ENCODE measurements around the gene IL1RAPL1. TPM values are rescaled to one million over a fixed set of nuclear protein-coding genes. Genes with fewer than 3 reads are reported as not detected.

Gene IL1RAPL1
- total and polyA plus RNA-seq, 9 of the 15 experiments (the other 6 are each of a cell fraction or from before 2014, with no cell fraction given), result 0.04 to 0.07 (median 0.04) TPM; not detected in 6

DNA sequence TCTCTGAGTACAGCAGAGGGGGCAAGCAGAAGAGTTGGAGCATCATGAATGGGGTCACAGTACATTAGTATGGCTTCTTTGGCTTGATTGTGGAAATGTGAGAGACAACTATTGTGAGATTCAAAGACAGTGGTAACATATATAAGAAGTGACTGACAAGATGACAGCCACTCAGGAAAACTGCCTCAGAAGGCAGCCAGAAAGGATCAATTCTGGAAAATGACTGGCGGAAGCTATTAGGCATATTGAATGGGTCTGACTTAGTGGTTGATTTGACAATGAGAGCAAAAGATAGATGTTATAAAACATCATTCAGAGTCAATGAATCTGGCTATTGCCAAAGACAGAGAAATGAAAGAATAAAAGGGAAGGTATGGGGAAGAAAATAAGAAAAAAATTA is 1282.6 kb downstream of the IL1RAPL1 start (continued):
- TF ChIP-seq MXD1 (CRISPR knock-in tag; IDR thresholded peaks at IDR 0.05; ENCODE audit: borderline replicate concordance, poor library complexity, severe bottlenecking), result no peak

GRCh38 chrX:29870608-29871007 is 1283.4 kb downstream of the IL1RAPL1 start:
- no peak overlapping the region for H3K4me2 ChIP-seq (ENCODE audit: insufficient read depth, low read length)
- no peak overlapping the region for H3K4me3 ChIP-seq
- no peak for ATAC-seq
- in situ Hi-C loops (cut with MboI) (no loop called here), intact Hi-C loops (cut with micrococcal nuclease) (no loop called here)
- H2AFZ ChIP-seq (ENCODE audit: low read depth, low read length), result no peak overlapping the region
- ChIA-PET POLR2A (no interaction called here), CTCF (ENCODE audit: low intra/inter-chr PET ratio) (no interaction called here)
- no peak for FAIRE-seq
- H3K9ac ChIP-seq (ENCODE audit: insufficient read depth in 1 of 2, low read depth in 2 of 2, low read length in 2 of 2), result no peak overlapping the region
- H4K20me1 ChIP-seq (replicated peaks; ENCODE audit: control insufficient read depth, insufficient read depth, low read length), result no peaks in the 10 kb centered on the region
- no peaks in the 10 kb centered on the region for H3K4me1 ChIP-seq (replicated peaks in 1 of 2; ENCODE audit: control insufficient read depth in 2 of 2, insufficient read depth in 2 of 2, low read length in 2 of 2)
- H3K9me3 ChIP-seq (replicated peaks; ENCODE audit: control insufficient read depth, insufficient read depth, low read depth, low read length), result no peaks in the 10 kb centered on the region
- no TSS peak for BruUV-seq (replicated peaks)
- H3K36me3 ChIP-seq (ENCODE audit: control insufficient read depth, insufficient read depth, low read length), result no peaks in the 10 kb centered on the region
- H3K27me3 ChIP-seq (ENCODE audit: control insufficient read depth in 2 of 2, insufficient read depth in 2 of 2, low read length in 2 of 2), result no peaks in the 10 kb centered on the region
- DNase-seq (ENCODE audit: extremely low read depth in 1 of 4, low spot score in 3 of 4), result no peak
- no peak overlapping the region for H3K27ac ChIP-seq (ENCODE audit: extremely low read depth, low read depth, low read length)
- WGBS (ENCODE audit: insufficient coverage, low coverage, missing lambda C conversion rate), result 2% methylated on average over 3 of the region's 3 CpGs
- H3K79me2 ChIP-seq (ENCODE audit: control insufficient read depth, insufficient read depth, low read length), result no peaks in the 10 kb centered on the region
- no peaks in the 10 kb centered on the region for H3K9me1 ChIP-seq (ENCODE audit: control insufficient read depth, insufficient read depth, low read length)
- no peak for TF ChIP-seq POLR2A (conservative IDR thresholded peaks at IDR 0.05)
- no peak for TF ChIP-seq ZNF75A (CRISPR knock-in tag; IDR thresholded peaks at IDR 0.05)
- TF ChIP-seq, protein P1, sequence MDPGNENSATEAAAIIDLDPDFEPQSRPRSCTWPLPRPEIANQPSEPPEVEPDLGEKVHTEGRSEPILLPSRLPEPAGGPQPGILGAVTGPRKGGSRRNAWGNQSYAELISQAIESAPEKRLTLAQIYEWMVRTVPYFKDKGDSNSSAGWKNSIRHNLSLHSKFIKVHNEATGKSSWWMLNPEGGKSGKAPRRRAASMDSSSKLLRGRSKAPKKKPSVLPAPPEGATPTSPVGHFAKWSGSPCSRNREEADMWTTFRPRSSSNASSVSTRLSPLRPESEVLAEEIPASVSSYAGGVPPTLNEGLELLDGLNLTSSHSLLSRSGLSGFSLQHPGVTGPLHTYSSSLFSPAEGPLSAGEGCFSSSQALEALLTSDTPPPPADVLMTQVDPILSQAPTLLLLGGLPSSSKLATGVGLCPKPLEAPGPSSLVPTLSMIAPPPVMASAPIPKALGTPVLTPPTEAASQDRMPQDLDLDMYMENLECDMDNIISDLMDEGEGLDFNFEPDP (CRISPR knock-in tag; IDR thresholded peaks at IDR 0.05), result no peak
- no peak for TF ChIP-seq ZNF583 (CRISPR knock-in tag; IDR thresholded peaks at IDR 0.05)
- TF ChIP-seq TAF9B (IDR thresholded peaks at IDR 0.05; ENCODE audit: partially characterized antibody), result no peak
- TF ChIP-seq EZH2 (IDR thresholded peaks at IDR 0.05; ENCODE audit: borderline replicate concordance, low read depth, low read length), result no peak
- TF ChIP-seq SREBF1 (IDR thresholded peaks at IDR 0.05; ENCODE audit: borderline replicate concordance, low read depth, low read length), result no peak
- TF ChIP-seq, protein P2, sequence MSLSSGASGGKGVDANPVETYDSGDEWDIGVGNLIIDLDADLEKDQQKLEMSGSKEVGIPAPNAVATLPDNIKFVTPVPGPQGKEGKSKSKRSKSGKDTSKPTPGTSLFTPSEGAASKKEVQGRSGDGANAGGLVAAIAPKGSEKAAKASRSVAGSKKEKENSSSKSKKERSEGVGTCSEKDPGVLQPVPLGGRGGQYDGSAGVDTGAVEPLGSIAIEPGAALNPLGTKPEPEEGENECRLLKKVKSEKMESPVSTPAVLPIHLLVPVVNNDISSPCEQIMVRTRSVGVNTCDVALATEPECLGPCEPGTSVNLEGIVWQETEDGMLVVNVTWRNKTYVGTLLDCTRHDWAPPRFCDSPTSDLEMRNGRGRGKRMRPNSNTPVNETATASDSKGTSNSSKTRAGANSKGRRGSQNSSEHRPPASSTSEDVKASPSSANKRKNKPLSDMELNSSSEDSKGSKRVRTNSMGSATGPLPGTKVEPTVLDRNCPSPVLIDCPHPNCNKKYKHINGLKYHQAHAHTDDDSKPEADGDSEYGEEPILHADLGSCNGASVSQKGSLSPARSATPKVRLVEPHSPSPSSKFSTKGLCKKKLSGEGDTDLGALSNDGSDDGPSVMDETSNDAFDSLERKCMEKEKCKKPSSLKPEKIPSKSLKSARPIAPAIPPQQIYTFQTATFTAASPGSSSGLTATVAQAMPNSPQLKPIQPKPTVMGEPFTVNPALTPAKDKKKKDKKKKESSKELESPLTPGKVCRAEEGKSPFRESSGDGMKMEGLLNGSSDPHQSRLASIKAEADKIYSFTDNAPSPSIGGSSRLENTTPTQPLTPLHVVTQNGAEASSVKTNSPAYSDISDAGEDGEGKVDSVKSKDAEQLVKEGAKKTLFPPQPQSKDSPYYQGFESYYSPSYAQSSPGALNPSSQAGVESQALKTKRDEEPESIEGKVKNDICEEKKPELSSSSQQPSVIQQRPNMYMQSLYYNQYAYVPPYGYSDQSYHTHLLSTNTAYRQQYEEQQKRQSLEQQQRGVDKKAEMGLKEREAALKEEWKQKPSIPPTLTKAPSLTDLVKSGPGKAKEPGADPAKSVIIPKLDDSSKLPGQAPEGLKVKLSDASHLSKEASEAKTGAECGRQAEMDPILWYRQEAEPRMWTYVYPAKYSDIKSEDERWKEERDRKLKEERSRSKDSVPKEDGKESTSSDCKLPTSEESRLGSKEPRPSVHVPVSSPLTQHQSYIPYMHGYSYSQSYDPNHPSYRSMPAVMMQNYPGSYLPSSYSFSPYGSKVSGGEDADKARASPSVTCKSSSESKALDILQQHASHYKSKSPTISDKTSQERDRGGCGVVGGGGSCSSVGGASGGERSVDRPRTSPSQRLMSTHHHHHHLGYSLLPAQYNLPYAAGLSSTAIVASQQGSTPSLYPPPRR (CRISPR knock-in tag; IDR thresholded peaks at IDR 0.05; ENCODE audit: borderline replicate concordance), result no peak
- TF ChIP-seq CHD2 (IDR thresholded peaks at IDR 0.05; ENCODE audit: low read depth, low read length), result no peak
- no peak for TF ChIP-seq ZNF280B (CRISPR knock-in tag; IDR thresholded peaks at IDR 0.05)
- TF ChIP-seq, protein P3, sequence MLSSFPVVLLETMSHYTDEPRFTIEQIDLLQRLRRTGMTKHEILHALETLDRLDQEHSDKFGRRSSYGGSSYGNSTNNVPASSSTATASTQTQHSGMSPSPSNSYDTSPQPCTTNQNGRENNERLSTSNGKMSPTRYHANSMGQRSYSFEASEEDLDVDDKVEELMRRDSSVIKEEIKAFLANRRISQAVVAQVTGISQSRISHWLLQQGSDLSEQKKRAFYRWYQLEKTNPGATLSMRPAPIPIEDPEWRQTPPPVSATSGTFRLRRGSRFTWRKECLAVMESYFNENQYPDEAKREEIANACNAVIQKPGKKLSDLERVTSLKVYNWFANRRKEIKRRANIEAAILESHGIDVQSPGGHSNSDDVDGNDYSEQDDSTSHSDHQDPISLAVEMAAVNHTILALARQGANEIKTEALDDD (IDR thresholded peaks at IDR 0.05), result no peak

Measured in K562 (cell line).